ENCODE data around the gene GPN3. TPM values are rescaled to one million over a fixed set of nuclear protein-coding genes. Genes with fewer than 3 reads are reported as not detected.

The GPN3 gene
- polyA plus RNA-seq, 1 donor from 2014 or later, result 23.8 TPM

DNA sequence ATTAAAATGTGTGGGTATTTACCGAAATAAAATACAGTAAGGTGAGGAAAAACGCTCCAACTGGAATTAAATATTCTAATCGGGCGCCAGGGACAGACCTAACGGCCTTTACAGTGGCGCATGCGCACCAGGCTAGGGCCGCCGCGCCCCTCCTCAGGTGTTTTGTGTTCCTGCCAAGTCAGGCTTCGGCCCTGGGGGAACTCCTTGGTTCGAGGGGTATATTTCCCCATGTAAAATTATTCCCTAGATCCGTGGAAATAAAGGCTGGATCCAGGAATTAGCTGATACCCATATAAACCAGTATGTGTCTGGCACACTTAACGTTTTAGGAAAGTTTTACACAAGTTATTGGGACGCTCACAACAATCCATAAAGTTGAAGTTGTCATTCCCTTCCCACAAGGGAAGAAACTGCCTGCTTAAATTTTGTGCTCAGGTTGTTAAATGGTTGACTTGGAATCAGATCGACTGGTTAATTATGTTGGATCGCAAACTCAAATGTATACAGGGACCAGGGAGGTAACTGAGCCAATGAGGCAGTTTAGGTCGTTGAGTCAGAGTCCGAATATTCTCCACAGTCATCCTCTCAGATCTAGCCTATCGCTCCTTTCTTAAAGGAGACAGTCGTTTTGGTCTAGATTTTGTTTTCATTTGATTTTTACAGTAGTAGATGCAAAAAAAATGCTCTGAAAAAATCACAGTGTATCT is 63.9 kb downstream of the GPN3 start:
- Histone ChIP-seq H2AFZ (ENCODE audit: low read depth, low read length) (peak overlapping the region; percentile 98), H3K27me3 (ENCODE audit: insufficient read depth, low read depth, low read length) (no peaks in the 10 kb centered on the region), H3K27ac (ENCODE audit: low read length) (peak overlapping the region; percentile 97), H4K20me1 (ENCODE audit: insufficient read depth) (no peaks in the 10 kb centered on the region), H3K9me3 (ENCODE audit: low read length) (no peaks in the 10 kb centered on the region), H3K4me3 (ENCODE audit: low read length) (peak overlapping the region; percentile 89), H3K79me2 (replicated peaks; ENCODE audit: insufficient read depth, low read length) (peaks cover 17% of the 10 kb centered on the region), H3K9ac (ENCODE audit: low read length) (peak overlapping the region; percentile 87), H3F3A (ENCODE audit: insufficient read depth, low read length, poor library complexity, severe bottlenecking) (peaks cover 3% of the 10 kb centered on the region), H3K36me3 (ENCODE audit: insufficient read depth, low read length) (no peaks in the 10 kb centered on the region), H3K4me2 (ENCODE audit: low read length) (peak overlapping the region; percentile 97), H3K9me2 (ENCODE audit: insufficient read depth, low read length) (no peaks in the 10 kb centered on the region)
- TF ChIP-seq TAF1 (IDR thresholded peaks at IDR 0.05; ENCODE audit: low read depth), result no peak
- TF ChIP-seq MXI1 (conservative IDR thresholded peaks at IDR 0.05; ENCODE audit: poor library complexity, severe bottlenecking), result no peak

DNA sequence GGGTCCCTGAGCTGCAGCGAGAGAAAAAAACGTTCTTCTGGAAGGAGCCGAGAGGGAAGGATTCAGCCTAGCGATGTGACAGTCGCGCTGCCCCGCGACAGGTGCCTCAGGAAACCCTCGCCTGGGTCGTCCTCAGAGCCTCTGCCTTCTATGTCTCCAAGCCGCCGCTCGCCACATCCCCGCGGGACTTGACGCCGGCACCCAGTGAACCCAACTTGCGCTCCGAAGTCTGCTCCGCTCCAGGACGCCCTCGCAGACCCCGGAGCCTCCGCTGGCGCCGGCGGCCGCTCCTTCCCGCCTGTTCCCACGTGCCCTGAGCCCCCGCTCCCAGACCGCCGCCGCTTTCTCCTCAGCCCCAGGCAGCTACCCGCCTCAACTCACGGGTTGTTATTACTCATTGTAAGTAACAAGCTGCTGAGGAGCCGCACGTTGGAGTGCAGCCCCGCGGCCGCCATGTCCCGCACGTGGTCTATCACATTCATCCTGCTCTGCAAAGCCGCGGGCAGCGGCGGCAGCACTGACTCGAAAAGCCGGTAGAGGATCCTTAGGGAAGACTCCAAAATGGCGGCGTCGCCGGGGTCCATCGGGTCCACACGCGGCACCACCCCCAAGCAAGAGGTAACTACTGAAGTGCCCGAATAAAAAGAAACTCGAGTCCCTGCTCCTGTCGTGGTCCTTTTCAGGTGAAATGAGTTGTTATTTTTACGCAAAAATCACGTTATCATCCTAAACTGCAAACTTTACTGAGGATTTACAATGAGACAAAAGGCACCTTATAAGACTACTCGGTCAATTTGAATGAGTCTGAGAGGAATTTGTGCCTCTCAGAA is 64.7 kb downstream of the GPN3 start, which contains the start of gene ANAPC7:
ANAPC7 (minus strand) TSS at position 563 of the 830 bp plus-strand sequence; CDS start at position 482, 81 bp downstream.
- Histone ChIP-seq H3K27ac (ENCODE audit: low read length) (peak within 1 kb of the TSS; percentile 97), H3K9ac (ENCODE audit: low read length) (peak within 1 kb of the TSS; percentile 87), H3K36me3 (ENCODE audit: insufficient read depth, low read length) (no peaks in the 10 kb centered on the region), H2AFZ (ENCODE audit: low read depth, low read length) (peak within 1 kb of the TSS; percentile 98), H3K4me3 (ENCODE audit: low read length) (peak within 1 kb of the TSS; percentile 89), H3K79me2 (replicated peaks; ENCODE audit: insufficient read depth, low read length) (peaks cover 17% of the 10 kb centered on the region), H3K4me2 (ENCODE audit: low read length) (peak within 1 kb of the TSS; percentile 97), H4K20me1 (ENCODE audit: insufficient read depth) (no peaks in the 10 kb centered on the region), H3F3A (ENCODE audit: insufficient read depth, low read length, poor library complexity, severe bottlenecking) (peaks cover 3% of the 10 kb centered on the region), H3K27me3 (ENCODE audit: insufficient read depth, low read depth, low read length) (no peaks in the 10 kb centered on the region), H3K9me3 (ENCODE audit: low read length) (no peaks in the 10 kb centered on the region), H3K9me2 (ENCODE audit: insufficient read depth, low read length) (no peaks in the 10 kb centered on the region)
- TF ChIP-seq REST (IDR thresholded peaks at IDR 0.05; ENCODE audit: borderline replicate concordance) (no peak), MXI1 (conservative IDR thresholded peaks at IDR 0.05; ENCODE audit: poor library complexity, severe bottlenecking) (peak; percentile 100), EZH2 (IDR thresholded peaks at IDR 0.05; ENCODE audit: borderline replicate concordance, insufficient read depth, low read length, poor library complexity, severe bottlenecking) (no peak), TAF1 (IDR thresholded peaks at IDR 0.05; ENCODE audit: low read depth) (peak; percentile 75), POLR2AphosphoS5 (IDR thresholded peaks at IDR 0.05) (peak; percentile 76), SMC3 (conservative IDR thresholded peaks at IDR 0.05; ENCODE audit: poor library complexity) (peak; percentile 42), EP300 (conservative IDR thresholded peaks at IDR 0.05; ENCODE audit: poor library complexity, severe bottlenecking) (no peak), RAD21 (conservative IDR thresholded peaks at IDR 0.05) (peak; percentile 54)
- TF ChIP-seq, protein P1, sequence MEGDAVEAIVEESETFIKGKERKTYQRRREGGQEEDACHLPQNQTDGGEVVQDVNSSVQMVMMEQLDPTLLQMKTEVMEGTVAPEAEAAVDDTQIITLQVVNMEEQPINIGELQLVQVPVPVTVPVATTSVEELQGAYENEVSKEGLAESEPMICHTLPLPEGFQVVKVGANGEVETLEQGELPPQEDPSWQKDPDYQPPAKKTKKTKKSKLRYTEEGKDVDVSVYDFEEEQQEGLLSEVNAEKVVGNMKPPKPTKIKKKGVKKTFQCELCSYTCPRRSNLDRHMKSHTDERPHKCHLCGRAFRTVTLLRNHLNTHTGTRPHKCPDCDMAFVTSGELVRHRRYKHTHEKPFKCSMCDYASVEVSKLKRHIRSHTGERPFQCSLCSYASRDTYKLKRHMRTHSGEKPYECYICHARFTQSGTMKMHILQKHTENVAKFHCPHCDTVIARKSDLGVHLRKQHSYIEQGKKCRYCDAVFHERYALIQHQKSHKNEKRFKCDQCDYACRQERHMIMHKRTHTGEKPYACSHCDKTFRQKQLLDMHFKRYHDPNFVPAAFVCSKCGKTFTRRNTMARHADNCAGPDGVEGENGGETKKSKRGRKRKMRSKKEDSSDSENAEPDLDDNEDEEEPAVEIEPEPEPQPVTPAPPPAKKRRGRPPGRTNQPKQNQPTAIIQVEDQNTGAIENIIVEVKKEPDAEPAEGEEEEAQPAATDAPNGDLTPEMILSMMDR (IDR thresholded peaks at IDR 0.05; ENCODE audit: poor library complexity, severe bottlenecking), result peak; percentile 59

Small RNAs within 50 kb of the gene (small RNA-seq; reads per million reads assigned to genes)
- 0 reads per million in 3 experiments for gene RF00278

Other genes with a start within 250 kb of the GPN3 start
- gene ATP2A2, start 187.0 kb downstream of the GPN3 start, polyA plus RNA-seq, result 49.0 and 61.2 TPM in 2 replicates
- gene ANAPC7, start 64.5 kb downstream of the GPN3 start, polyA plus RNA-seq, result 92.8 and 98.2 TPM in 2 replicates
- 897 and 922 TPM in 2 replicates for gene ARPC3, start 17.9 kb downstream of the GPN3 start, polyA plus RNA-seq
- 74.2 and 77.4 TPM in 2 replicates for gene FAM216A, start 588 bp upstream of the GPN3 start, polyA plus RNA-seq
- 186 and 222 TPM in 2 replicates for gene VPS29, start 33.9 kb upstream of the GPN3 start, polyA plus RNA-seq
- 0.68 and 0.90 TPM in 2 replicates for gene RAD9B, start 34.1 kb upstream of the GPN3 start, polyA plus RNA-seq
- 7.1 and 7.2 TPM in 2 replicates for gene PPTC7, start 115.1 kb upstream of the GPN3 start, polyA plus RNA-seq
- gene TCTN1, start 145.9 kb upstream of the GPN3 start, polyA plus RNA-seq, result 58.3 and 63.2 TPM in 2 replicates
- gene HVCN1, start 220.9 kb upstream of the GPN3 start, polyA plus RNA-seq, result not detected in 2 replicates

All from neural cell (in vitro differentiated cells).